ENCODE results near the gene C1orf50. TPM values are rescaled to one million over a fixed set of nuclear protein-coding genes. Genes with fewer than 3 reads are reported as not detected.
A peak's percentile ranks its signal among the peaks of the same experiment; 100 is the strongest.
"Not testable (repeated sequence)": the region's sequence is repeated elsewhere in the genome, so short reads cannot be mapped to it uniquely, and the experiment has no call there.

The C1orf50 gene
- 3.5 and 3.8 TPM in 2 replicates for total RNA-seq (2014; rRNA removed; shearing (Covaris generic))

- Histone ChIP-seq H3K4me1 (peaks cover 10% of the 10 kb centered on the region), H3K36me3 (0 out of 2 replicates have a peak, but pooled peaks cover 1% of the 10 kb centered on the region), H3K4me3 (peak within 1 kb of the TSS; percentile 84), H3K27me3 (no peaks in the 10 kb centered on the region), H3K27ac (peak within 1 kb of the TSS; percentile 42), H3K9me3 (replicated peaks) (no peaks in the 10 kb centered on the region)
- DNase-seq, result peak; percentile 99
Measured at GRCh38 chr1:42766741-42767509, at the start of gene C1orf50, which contains the start of gene P3H1. Gene C1orf50, plus strand, starts transcription at chr1:42767249. Its CDS starts 63 bp downstream, at chr1:42767312. Gene P3H1, minus strand, starts transcription at chr1:42767028. Its CDS starts 57 bp downstream, at chr1:42766971.

DNA sequence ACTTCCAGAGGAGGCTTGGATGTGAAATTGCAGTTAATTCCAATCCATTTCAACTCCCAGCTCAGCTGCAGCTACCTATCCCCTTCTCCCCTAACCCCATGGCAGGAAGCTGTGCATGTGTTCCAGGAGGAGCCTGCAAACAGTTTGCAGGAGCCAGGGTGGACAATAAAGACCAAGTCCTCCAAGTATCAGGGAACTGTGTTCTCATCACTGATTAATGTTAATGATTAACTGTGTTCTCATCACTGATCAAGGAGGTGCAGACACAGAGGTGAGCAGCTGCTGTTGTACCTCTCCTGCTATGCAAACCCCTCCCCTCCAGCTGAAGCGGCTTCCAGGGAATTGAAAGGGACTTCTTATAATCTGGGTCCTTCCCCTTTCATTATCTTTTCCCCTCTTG is 46.2 kb upstream of the C1orf50 start:
- Histone ChIP-seq H3K4me1 (no peaks in the 10 kb centered on the region), H3K4me3 (no peak overlapping the region), H3K27ac (no peak overlapping the region), H3K27me3 (no peaks in the 10 kb centered on the region), H3K9me3 (replicated peaks) (no peaks in the 10 kb centered on the region), H3K36me3 (peaks cover 9% of the 10 kb centered on the region; the same call in 1 of the 2 replicates)
- no peak for DNase-seq

GRCh38 chr1:42721926-42722325 is 45.1 kb upstream of the C1orf50 start:
- no peak overlapping the region for H3K4me3 ChIP-seq
- H3K27me3 ChIP-seq, result no peaks in the 10 kb centered on the region
- no peaks in the 10 kb centered on the region for H3K9me3 ChIP-seq (replicated peaks)
- H3K27ac ChIP-seq, result no peak overlapping the region
- no peak for DNase-seq
- H3K4me1 ChIP-seq, result no peaks in the 10 kb centered on the region
- H3K36me3 ChIP-seq, result peaks cover 4% of the 10 kb centered on the region; the same call in 1 of the 2 replicates

DNA sequence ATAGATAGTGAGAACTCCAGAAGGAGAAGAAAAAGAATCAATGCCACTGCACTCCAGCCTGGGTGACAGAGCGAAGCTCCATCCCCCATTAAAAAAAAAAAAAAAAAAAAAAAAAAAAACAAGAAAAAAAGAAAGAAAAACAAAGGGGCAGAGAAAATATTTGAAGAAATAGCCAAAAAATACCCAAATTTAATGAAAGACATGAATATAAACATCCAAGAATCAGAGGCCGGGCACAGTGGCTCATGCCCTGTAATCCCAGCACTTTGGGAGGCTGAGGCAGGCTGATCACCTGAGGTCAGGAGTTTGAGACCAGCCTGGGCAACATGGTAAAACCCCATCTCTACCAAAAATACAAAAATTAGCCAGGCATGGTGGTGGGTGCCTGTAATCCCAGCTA is 44.6 kb upstream of the C1orf50 start:
- H3K4me3 ChIP-seq; DNase-seq; H3K27me3 ChIP-seq; H3K36me3 ChIP-seq; H3K27ac ChIP-seq; H3K4me1 ChIP-seq; H3K9me3 ChIP-seq (replicated peaks): not testable (repeated sequence)

DNA sequence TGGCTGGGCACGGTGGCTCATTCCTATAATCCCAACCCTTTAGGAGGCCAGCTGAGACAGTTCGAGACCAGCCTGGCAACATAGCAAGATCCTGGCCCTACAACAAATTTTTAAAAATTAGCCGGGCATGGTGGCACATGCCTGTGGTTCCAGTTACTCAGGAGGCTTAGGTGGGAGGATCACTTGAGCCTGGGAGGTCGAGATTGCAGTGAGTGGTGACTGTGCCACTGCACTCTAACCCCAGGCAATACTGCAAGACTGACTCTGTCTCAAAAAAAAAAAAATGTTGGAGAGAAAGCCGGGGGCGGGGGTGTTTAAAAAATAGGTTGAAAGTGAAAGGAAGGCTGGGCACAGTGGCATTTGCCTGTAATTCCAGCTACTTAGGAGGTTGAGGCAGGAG is 43.5 kb upstream of the C1orf50 start:
- Histone ChIP-seq H3K27ac (no peak overlapping the region), H3K36me3 (no peaks in the 10 kb centered on the region; the same call in 1 of the 2 replicates), H3K9me3 (replicated peaks) (no peaks in the 10 kb centered on the region), H3K4me1 (no peaks in the 10 kb centered on the region), H3K4me3 (no peak overlapping the region), H3K27me3 (no peaks in the 10 kb centered on the region)
- no peak for DNase-seq

GRCh38 chr1:42725820-42726219 is 41.2 kb upstream of the C1orf50 start:
- not testable (repeated sequence) for H3K4me3 ChIP-seq; H3K4me1 ChIP-seq; DNase-seq; H3K27ac ChIP-seq; H3K27me3 ChIP-seq; H3K36me3 ChIP-seq; H3K9me3 ChIP-seq (replicated peaks)

DNA sequence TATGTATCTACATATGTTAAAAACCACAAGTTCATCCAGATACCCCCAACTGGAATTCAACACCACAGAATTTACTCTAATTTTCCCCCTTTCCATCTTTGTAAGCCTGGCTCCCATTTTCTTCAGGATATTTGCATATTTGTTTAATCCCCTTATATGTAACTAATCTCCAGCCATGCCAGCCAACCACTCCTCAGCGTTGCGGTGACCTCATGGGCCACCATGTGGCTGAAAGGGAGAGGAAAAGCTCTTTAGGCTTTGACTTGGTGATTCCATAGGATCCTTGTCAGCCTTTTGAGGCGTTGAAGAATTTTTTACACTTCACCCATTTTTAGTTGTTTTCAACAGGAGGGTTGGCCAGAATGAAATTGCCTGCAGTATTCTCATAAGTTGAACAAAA is 37.0 kb upstream of the C1orf50 start:
- H3K4me3 ChIP-seq, result no peak overlapping the region
- no peak overlapping the region for H3K27ac ChIP-seq
- H3K36me3 ChIP-seq, result no peaks in the 10 kb centered on the region
- no peaks in the 10 kb centered on the region for H3K9me3 ChIP-seq (replicated peaks)
- DNase-seq, result peak in 1 of 2 experiments; percentile 36
- no peaks in the 10 kb centered on the region for H3K27me3 ChIP-seq
- H3K4me1 ChIP-seq, result 0 out of 2 replicates have a peak, but pooled peaks cover 4% of the 10 kb centered on the region

- H3K36me3 ChIP-seq, result no peaks in the 10 kb centered on the region
- DNase-seq, result no peak
- no peaks in the 10 kb centered on the region for H3K27me3 ChIP-seq
- 0 out of 2 replicates have a peak, but pooled peaks cover 4% of the 10 kb centered on the region for H3K4me1 ChIP-seq
- H3K9me3 ChIP-seq (replicated peaks), result no peaks in the 10 kb centered on the region
- no peak overlapping the region for H3K27ac ChIP-seq
- no peak overlapping the region for H3K4me3 ChIP-seq
Measured at GRCh38 chr1:42730988-42731387, 36.1 kb upstream of the C1orf50 start.

DNA sequence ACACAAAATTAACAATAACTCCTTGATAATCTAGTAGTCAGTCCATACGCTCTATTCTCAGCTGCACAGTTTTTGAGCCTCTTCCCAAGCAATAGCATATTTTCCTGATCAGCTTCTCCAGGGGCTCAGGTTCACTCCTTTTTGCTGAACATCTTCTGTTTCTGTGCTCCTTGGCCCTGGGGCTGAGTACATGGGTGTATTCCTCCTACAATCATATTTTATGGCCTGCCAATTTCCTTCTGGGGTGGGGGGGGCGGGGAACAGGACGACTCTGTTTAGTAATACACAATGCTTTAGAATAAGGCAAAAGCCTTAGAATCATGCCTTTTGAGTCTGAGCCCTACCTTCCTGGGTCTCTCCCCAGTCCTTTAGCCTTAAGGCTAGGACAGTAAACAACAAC is 35.5 kb upstream of the C1orf50 start:
- Histone ChIP-seq H3K4me3 (no peak overlapping the region), H3K9me3 (replicated peaks) (no peaks in the 10 kb centered on the region), H3K36me3 (no peaks in the 10 kb centered on the region), H3K27ac (no peak overlapping the region), H3K27me3 (no peaks in the 10 kb centered on the region), H3K4me1 (0 out of 2 replicates have a peak, but pooled peaks cover 4% of the 10 kb centered on the region)
- DNase-seq, result no peak

DNA sequence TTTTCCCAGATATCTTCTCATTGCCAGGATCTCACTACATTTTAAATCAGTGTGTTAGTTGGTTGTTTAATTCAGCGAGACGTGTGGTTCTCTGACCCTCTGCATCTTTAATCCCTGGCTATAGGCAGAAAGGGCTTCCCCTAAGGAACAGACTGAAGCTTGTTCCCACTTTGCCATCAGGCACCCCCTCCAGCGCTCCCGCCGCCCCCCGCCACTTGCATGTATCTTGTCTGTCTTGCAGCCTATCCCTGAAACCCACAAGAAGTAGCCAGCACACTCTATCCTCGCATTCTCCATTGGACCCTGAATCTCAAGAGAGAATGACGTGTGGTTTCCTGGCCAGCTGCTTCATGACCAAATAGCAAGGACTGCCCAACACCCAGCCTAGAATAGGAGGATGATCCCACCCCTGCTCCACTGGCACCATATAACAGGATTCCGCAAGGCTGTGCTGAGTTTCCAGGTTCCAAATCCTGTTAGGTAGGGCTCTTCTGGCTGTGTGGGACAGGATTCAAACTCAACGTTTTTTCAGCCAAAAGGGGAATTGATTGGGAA is 34.8 kb upstream of the C1orf50 start:
- Histone ChIP-seq H3K27ac (no peak overlapping the region), H3K9me3 (replicated peaks) (no peaks in the 10 kb centered on the region), H3K4me1 (0 out of 2 replicates have a peak, but pooled peaks cover 4% of the 10 kb centered on the region), H3K27me3 (no peaks in the 10 kb centered on the region), H3K36me3 (no peaks in the 10 kb centered on the region), H3K4me3 (no peak overlapping the region)
- DNase-seq, result peak; percentile 34 to 50

GRCh38 chr1:42733415-42734200 is 33.4 kb upstream of the C1orf50 start:
- H3K27ac ChIP-seq, result no peak overlapping the region
- no peak overlapping the region for H3K4me3 ChIP-seq
- 0 out of 2 replicates have a peak, but pooled peaks cover 3% of the 10 kb centered on the region for H3K4me1 ChIP-seq
- H3K36me3 ChIP-seq, result no peaks in the 10 kb centered on the region
- H3K27me3 ChIP-seq, result no peaks in the 10 kb centered on the region
- no peak for DNase-seq
- no peaks in the 10 kb centered on the region for H3K9me3 ChIP-seq (replicated peaks)

DNA sequence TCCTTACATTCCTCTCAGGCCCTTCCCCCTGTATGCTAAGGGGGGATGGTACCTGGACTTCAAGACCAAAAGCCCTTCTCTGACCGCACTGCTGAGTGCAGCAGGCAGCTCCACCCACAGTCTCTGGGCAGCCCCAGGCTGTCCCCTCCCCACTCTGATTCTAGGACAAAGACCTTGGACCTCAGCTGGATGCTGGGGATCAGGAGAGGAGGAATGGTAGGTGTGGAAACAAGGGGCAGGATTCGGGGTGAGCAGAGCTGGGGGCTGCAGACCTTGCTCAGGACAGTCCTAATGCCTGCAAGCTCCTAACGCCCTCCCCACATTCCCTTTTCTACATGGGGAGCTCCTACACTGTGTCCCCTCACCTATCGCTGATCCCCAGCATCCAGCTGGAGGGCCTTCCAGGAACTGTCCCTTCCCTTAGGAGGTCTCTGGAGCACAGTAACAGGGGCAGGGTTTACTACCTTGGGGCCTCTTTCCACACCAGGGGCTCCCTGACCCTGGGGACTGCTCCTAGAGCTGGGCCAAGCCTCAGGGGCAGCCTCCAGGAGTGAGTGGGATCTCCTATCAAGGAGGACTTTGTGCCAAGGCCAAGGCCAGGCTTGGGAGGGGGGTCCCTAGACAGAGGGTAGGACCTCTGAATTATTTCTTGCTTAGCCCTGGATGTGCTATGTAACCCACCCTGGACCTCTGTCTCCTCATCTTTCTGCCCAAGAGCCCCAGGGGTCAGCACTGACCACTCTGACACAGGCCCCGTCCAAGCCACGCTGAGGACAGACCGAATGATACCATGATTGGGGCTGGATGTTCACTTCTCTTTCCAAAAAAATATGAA is 32.6 kb upstream of the C1orf50 start:
- Histone ChIP-seq H3K27ac (no peak overlapping the region), H3K27me3 (no peaks in the 10 kb centered on the region), H3K4me1 (no peaks in the 10 kb centered on the region), H3K4me3 (no peak overlapping the region), H3K36me3 (no peaks in the 10 kb centered on the region), H3K9me3 (replicated peaks) (no peaks in the 10 kb centered on the region)
- no peak for DNase-seq

DNA sequence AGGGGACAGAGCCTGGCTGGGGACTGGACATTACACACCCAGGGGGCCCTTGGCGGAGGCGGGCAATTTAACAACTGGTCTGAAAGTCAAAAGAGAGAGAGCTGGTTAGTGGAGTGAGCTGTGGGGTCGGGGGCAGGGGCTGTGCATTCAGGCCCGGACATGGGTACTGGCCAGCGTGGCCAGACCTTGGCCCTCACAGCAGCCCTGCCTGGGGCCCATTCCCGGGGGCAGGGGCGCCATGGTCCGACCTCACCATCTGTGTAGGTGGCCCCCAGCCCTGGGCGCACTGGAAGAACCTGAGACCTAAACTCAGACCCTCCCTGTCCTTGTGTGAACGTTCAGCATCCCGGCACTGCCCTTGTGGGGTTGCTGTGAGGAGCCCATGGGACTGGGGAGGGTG is 32.0 kb upstream of the C1orf50 start:
- Histone ChIP-seq H3K27ac (no peak overlapping the region), H3K36me3 (no peaks in the 10 kb centered on the region), H3K27me3 (no peaks in the 10 kb centered on the region), H3K4me3 (no peak overlapping the region), H3K4me1 (no peaks in the 10 kb centered on the region), H3K9me3 (replicated peaks) (no peaks in the 10 kb centered on the region)
- DNase-seq, result no peak

DNA sequence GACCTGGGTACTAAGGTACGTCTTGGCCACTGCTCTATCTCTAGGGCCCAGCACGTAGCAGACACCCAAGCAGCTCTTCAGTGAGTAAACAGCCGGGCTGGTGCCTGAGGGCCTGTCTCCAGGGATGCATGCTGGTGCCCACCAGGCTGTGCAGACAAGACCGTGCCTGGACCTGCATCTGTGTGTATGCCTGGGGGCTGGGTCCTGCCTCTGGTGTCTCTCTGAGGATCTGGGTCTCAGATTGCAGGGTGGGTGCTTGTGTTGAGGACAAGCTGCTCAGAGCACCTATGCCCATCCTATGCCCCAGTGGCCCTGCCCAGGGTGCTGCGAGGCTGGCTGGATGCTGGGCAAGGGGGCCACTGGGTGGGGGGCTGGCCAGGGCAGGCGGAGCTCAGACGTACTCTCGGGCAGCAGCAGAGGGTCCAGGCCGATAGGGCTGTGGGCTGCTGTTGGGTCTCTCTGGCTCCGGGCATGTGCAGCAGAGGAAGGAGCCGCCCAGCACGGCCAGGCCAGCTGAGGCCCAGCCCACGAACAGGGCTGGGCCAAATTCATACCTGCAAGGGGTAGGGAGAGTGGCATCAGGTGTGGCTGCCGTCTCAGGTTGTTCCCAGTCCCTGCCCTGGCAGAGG is 31.5 kb upstream of the C1orf50 start:
- no peaks in the 10 kb centered on the region for H3K9me3 ChIP-seq (replicated peaks)
- H3K27me3 ChIP-seq, result no peaks in the 10 kb centered on the region
- no peaks in the 10 kb centered on the region for H3K36me3 ChIP-seq
- peaks cover 2% of the 10 kb centered on the region; the same call in 1 of the 2 replicates for H3K4me1 ChIP-seq
- no peak overlapping the region for H3K4me3 ChIP-seq
- H3K27ac ChIP-seq, result no peak overlapping the region
- DNase-seq, result no peak
